Lung (tissue), 12 donors: ENCODE measurements around the gene FRY. TPM values are rescaled to one million over a fixed set of nuclear protein-coding genes. Genes with fewer than 3 reads are reported as not detected.

Experiments
- ATAC-seq: fragments of 200-7000 bp; cut with Tn5 transposase; one replicate; pipeline ENCODE4 v1.9.1; 2020; ENCODE audit warnings: moderate number of reproducible peaks; ENCODE audit not compliant: insufficient read depth, low FRiP score
- DNase-seq, 3 donors: peaks; one replicate each; pipeline ENCODE4 v3.0.0-alpha.2; 2013 to 2017
- H3K27ac ChIP-seq, 2 donors: one replicate each; pipeline ENCODE4 v1.5.1; 2013; ENCODE audit warnings: mild to moderate bottlenecking in 2 of 2, moderate library complexity in 2 of 2, control low read depth in 1 of 2, inconsistent platforms in 1 of 2, low read depth in 1 of 2, low read length in 1 of 2
- H3K27me3 ChIP-seq, 3 donors: one replicate each; pipeline ENCODE4 v1.5.1; 2013; ENCODE audit warnings: low read length in 2 of 3; ENCODE audit not compliant: control insufficient read depth in 3 of 3, insufficient read depth in 3 of 3
- H3K36me3 ChIP-seq, 4 donors: one replicate each; pipeline ENCODE4 v1.5.1; 2013; ENCODE audit warnings: low read length in 4 of 4, mild to moderate bottlenecking in 1 of 4, moderate library complexity in 1 of 4; ENCODE audit not compliant: control insufficient read depth in 4 of 4, insufficient read depth in 4 of 4
- H3K4me1 ChIP-seq, 5 donors: one replicate each; pipeline ENCODE4 v1.5.1; 2013; ENCODE audit warnings: low read length in 5 of 5, mild to moderate bottlenecking in 2 of 5, moderate library complexity in 1 of 5; ENCODE audit not compliant: control insufficient read depth in 5 of 5, insufficient read depth in 5 of 5
- H3K4me3 ChIP-seq: one replicate; pipeline ENCODE4 v1.5.1; 2013; ENCODE audit warnings: mild to moderate bottlenecking, control low read depth, moderate library complexity
- H3K9ac ChIP-seq, 2 donors: one replicate each; pipeline ENCODE4 v1.5.1; 2013; ENCODE audit warnings: low read length in 2 of 2, control low read depth in 1 of 2; ENCODE audit not compliant: insufficient read depth in 1 of 2
- H3K9me3 ChIP-seq, 4 donors: one replicate each; pipeline ENCODE4 v1.5.1; 2013; ENCODE audit warnings: low read length in 3 of 4, mild to moderate bottlenecking in 1 of 4, moderate library complexity in 1 of 4; ENCODE audit not compliant: control insufficient read depth in 4 of 4, insufficient read depth in 3 of 4
- CTCF ChIP-seq: IDR thresholded peaks from 2 replicates; pipeline ENCODE4 v1.5.1; 2012; ENCODE audit warnings: mild to moderate bottlenecking; ENCODE audit errors: control extremely low read depth, extremely low read depth
- WGBS, 2 donors: extraction: QIAGEN DNeasy Blood & Tissue Kit; methylation state at CpG; one replicate each; pipeline ENCODE4 v1.1.7; 2013; 5-methylcytosine and 5-hydroxymethylcytosine counted together
- polyA plus RNA-seq, 2 donors: library from polyadenylated mRNA; stranded (reverse); fragments of 200-250 nt; gene quantifications; one replicate each; pipeline ENCODE4 v1.2.1, GENCODE V29; 2013
- total RNA-seq, 2 donors: library from RNA; depleted of rRNA in 1 of 2; stranded (reverse); fragments of >200 nt in 1 of 2; gene quantifications; one replicate each; pipeline ENCODE4 v1.2.1, GENCODE V29; 2014 to 2021
- donor health status: control.
- donor health status: control.
- donor health status: Bipolar disorder and iron deficiency.
- donor health status: healthy.
- donor health status: DM: yes; HTN: yes; CAD: no.

The FRY gene
- total and polyA plus RNA-seq, 4 donors, result 7.4 to 79.6 (median 43.9) TPM

GRCh38 chr13:32001769-32002168 lies 29.8 kb upstream of the FRY start:
- TF ChIP-seq CTCF, result no peak
- Histone ChIP-seq H3K9ac (no peak overlapping the region), H3K4me1 (peaks cover 0 to 6% (median 0%) of the 10 kb centered on the region in 5 donors), H3K4me3 (no peak overlapping the region), H3K9me3 (no peaks in the 10 kb centered on the region), H3K27ac (peak overlapping the region in 1 of 2 donors; percentile 55), H3K27me3 (no peaks in the 10 kb centered on the region), H3K36me3 (no peaks in the 10 kb centered on the region)
- ATAC-seq, result no peak
- DNase-seq, result no peak
- 54 to 76% methylated on average over 1 of the region's 1 CpG for WGBS, 2 donors

- peaks cover 0 to 4% (median 0%) of the 10 kb centered on the region in 5 donors for H3K4me1 ChIP-seq
- no peaks in the 10 kb centered on the region for H3K27me3 ChIP-seq
- H3K4me3 ChIP-seq, result no peak overlapping the region
- H3K9me3 ChIP-seq, result no peaks in the 10 kb centered on the region
- ATAC-seq (no peak), DNase-seq (no peak)
- H3K36me3 ChIP-seq, result no peaks in the 10 kb centered on the region
- no peak overlapping the region for H3K27ac ChIP-seq
- WGBS, 2 donors, result 66 to 86% methylated on average over 3 of the region's 3 CpGs
- no peak for TF ChIP-seq CTCF
- H3K9ac ChIP-seq, result no peak overlapping the region
Observed at GRCh38 chr13:32002873-32003272, 28.7 kb upstream of the FRY start.

GRCh38 chr13:32007494-32007893 lies 24.1 kb upstream of the FRY start:
- DNase-seq (no peak), ATAC-seq (no peak)
- no peak overlapping the region for H3K9ac ChIP-seq
- TF ChIP-seq CTCF, result no peak
- no peaks in the 10 kb centered on the region for H3K36me3 ChIP-seq
- no peaks in the 10 kb centered on the region for H3K9me3 ChIP-seq
- H3K27ac ChIP-seq, result peak overlapping the region in 1 of 2 donors; percentile 17
- H3K27me3 ChIP-seq, result no peaks in the 10 kb centered on the region
- H3K4me1 ChIP-seq, result peaks cover 0 to 8% (median 0%) of the 10 kb centered on the region in 5 donors
- no peak overlapping the region for H3K4me3 ChIP-seq

GRCh38 chr13:32008518-32009175 lies 22.9 kb upstream of the FRY start:
- Histone ChIP-seq H3K9me3 (no peaks in the 10 kb centered on the region), H3K27ac (no peak overlapping the region), H3K9ac (no peak overlapping the region), H3K4me1 (peaks cover 0 to 8% (median 0%) of the 10 kb centered on the region in 5 donors), H3K27me3 (no peaks in the 10 kb centered on the region), H3K36me3 (no peaks in the 10 kb centered on the region), H3K4me3 (no peak overlapping the region)
- WGBS, 2 donors, result 94% methylated on average over 6 of the region's 6 CpGs
- DNase-seq (no peak), ATAC-seq (no peak)
- TF ChIP-seq CTCF, result no peak
